Left ventricle myocardium inferior (tissue), 1 donor: ENCODE data around the gene SMG9. TPM values are rescaled to one million over a fixed set of nuclear protein-coding genes. Genes with fewer than 3 reads are reported as not detected.
"Not testable (repeated sequence)": the region's sequence is repeated elsewhere in the genome, so short reads cannot be mapped to it uniquely, and the experiment has no call there.

Experiments
- DNase-seq: peaks from one replicate; pipeline ENCODE4 v3.0.0-alpha.2; 2020
- H3K27ac ChIP-seq: fragments of 200-600 bp; replicated peaks from 2 replicates; pipeline ENCODE4 v1.8.0; 2021
- H3K27me3 ChIP-seq: fragments of 200-600 bp; 2 replicates; pipeline ENCODE4 v1.8.0; 2021; ENCODE audit warnings: low read depth
- H3K36me3 ChIP-seq: fragments of 200-600 bp; 2 replicates; pipeline ENCODE4 v1.8.0; 2021
- H3K4me1 ChIP-seq: fragments of 200-600 bp; 2 replicates; pipeline ENCODE4 v1.8.0; 2021
- H3K4me3 ChIP-seq: fragments of 200-600 bp; 2 replicates; pipeline ENCODE4 v1.8.0; 2021; ENCODE audit warnings: mild to moderate bottlenecking, moderate library complexity
- H3K9me3 ChIP-seq: fragments of 200-600 bp; replicated peaks from 2 replicates; pipeline ENCODE4 v1.8.0; 2021
- CTCF ChIP-seq: fragments of 200-600 bp; IDR thresholded peaks from 2 replicates; pipeline ENCODE4 v1.8.0; 2021; ENCODE audit warnings: antibody characterized with exemption, mild to moderate bottlenecking, borderline replicate concordance
- intact Hi-C: fragments of 100-400 bp; cut with micrococcal nuclease; formaldehyde crosslinking; loops from one replicate; pipeline ENCODE4 v1.11.0; 2022
- total RNA-seq: library from RNA; stranded (reverse); fragmentation: NEBNext Ultra II Directional; extraction: Animal tissue kit (Norgen Biotek cat#: 25700); gene quantifications from one replicate; pipeline ENCODE4 v1.2.1, GENCODE V29; 2021
- donor health status: DM: no; HTN: yes; CAD: no; lungs with severe emphysema.

SMG9 gene
- total RNA-seq, 1 donor from 2014 or later, result 18.9 TPM

DNA sequence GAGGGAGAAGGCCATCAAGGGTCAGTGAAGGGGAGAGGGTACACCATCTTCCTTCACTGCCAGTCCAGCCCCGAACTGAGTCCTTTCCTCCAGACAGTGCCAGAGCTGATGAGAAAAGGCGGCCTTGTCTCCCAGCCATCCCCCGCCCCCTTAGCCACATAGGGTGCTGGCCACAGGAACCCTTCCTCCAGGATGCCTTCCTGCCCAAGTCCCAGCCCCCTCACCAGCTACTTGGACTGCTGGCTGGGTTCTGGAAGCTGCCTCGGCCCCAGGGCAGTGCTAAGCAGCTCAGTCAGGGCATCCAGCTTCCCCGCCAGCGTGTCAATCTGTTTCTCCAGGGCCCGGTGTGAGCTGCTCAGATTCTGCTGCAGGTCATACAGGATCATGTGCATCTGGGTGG is 12.6 kb upstream of the SMG9 start:
- TF ChIP-seq CTCF, result no peak
- DNase-seq, result no peak
- H3K4me1 ChIP-seq, result no peaks in the 10 kb centered on the region
- no peaks in the 10 kb centered on the region for H3K9me3 ChIP-seq
- H3K27me3 ChIP-seq, result peaks cover 10% of the 10 kb centered on the region
- intact Hi-C loops, result no loop called here
- H3K36me3 ChIP-seq, result no peaks in the 10 kb centered on the region
- H3K4me3 ChIP-seq, result no peak overlapping the region
- no peak overlapping the region for H3K27ac ChIP-seq

- intact Hi-C loops, result no loop called here
- H3K27ac ChIP-seq, result no peak overlapping the region
- H3K27me3 ChIP-seq, result peaks cover 5% of the 10 kb centered on the region
- no peak for TF ChIP-seq CTCF
- DNase-seq, result no peak
- H3K36me3 ChIP-seq, result no peaks in the 10 kb centered on the region
- H3K9me3 ChIP-seq, result no peaks in the 10 kb centered on the region
- no peaks in the 10 kb centered on the region for H3K4me1 ChIP-seq
- no peak overlapping the region for H3K4me3 ChIP-seq
Measured at GRCh38 chr19:43766755-43767043, 11.9 kb upstream of the SMG9 start.

- no peak overlapping the region for H3K4me3 ChIP-seq
- intact Hi-C loops, result no loop called here
- no peak for TF ChIP-seq CTCF
- H3K36me3 ChIP-seq, result no peaks in the 10 kb centered on the region
- H3K27me3 ChIP-seq, result peaks cover 5% of the 10 kb centered on the region
- peak overlapping the region; percentile 23 for H3K27ac ChIP-seq
- H3K9me3 ChIP-seq, result no peaks in the 10 kb centered on the region
- no peaks in the 10 kb centered on the region for H3K4me1 ChIP-seq
- no peak for DNase-seq
Measured at GRCh38 chr19:43765109-43765876, 10.5 kb upstream of the SMG9 start.

- H3K4me3 ChIP-seq, DNase-seq, intact Hi-C loops, H3K9me3 ChIP-seq, H3K27me3 ChIP-seq, H3K36me3 ChIP-seq, H3K4me1 ChIP-seq: not testable (repeated sequence)
- H3K27ac ChIP-seq, result peak overlapping the region; percentile 23
Measured at GRCh38 chr19:43764684-43765083, 9.9 kb upstream of the SMG9 start.

GRCh38 chr19:43763473-43763939 is 8.7 kb upstream of the SMG9 start:
- DNase-seq, result no peak
- Histone ChIP-seq H3K27me3 (peaks cover 5% of the 10 kb centered on the region), H3K4me1 (no peaks in the 10 kb centered on the region), H3K36me3 (no peaks in the 10 kb centered on the region), H3K9me3 (no peaks in the 10 kb centered on the region), H3K27ac (no peak overlapping the region), H3K4me3 (no peak overlapping the region)
- TF ChIP-seq CTCF, result no peak
- intact Hi-C loops, result no loop called here

- peaks cover 5% of the 10 kb centered on the region for H3K27me3 ChIP-seq
- no peak overlapping the region for H3K4me3 ChIP-seq
- no peaks in the 10 kb centered on the region for H3K4me1 ChIP-seq
- intact Hi-C loops, result no loop called here
- H3K27ac ChIP-seq, result no peak overlapping the region
- no peak for TF ChIP-seq CTCF
- H3K9me3 ChIP-seq, result no peaks in the 10 kb centered on the region
- no peak for DNase-seq
- no peaks in the 10 kb centered on the region for H3K36me3 ChIP-seq
Measured at GRCh38 chr19:43762814-43763213, 8.1 kb upstream of the SMG9 start.
